HG03354 (cell line): ENCODE measurements around the gene COG2.
A peak's percentile ranks its signal among the peaks of the same experiment; 100 is the strongest.
"Not testable (repeated sequence)": the region's sequence is repeated elsewhere in the genome, so short reads cannot be mapped to it uniquely, and the experiment has no call there.

ENCODE experiments used
- ATAC-seq: cut with Tn5 transposase; IDR thresholded peaks from one replicate; pipeline ENCODE4 v1.9.1; 2021; ENCODE audit warnings: mild to moderate bottlenecking; ENCODE audit not compliant: unreplicated experiment, poor library complexity, severe bottlenecking

The COG2 gene, protein sequence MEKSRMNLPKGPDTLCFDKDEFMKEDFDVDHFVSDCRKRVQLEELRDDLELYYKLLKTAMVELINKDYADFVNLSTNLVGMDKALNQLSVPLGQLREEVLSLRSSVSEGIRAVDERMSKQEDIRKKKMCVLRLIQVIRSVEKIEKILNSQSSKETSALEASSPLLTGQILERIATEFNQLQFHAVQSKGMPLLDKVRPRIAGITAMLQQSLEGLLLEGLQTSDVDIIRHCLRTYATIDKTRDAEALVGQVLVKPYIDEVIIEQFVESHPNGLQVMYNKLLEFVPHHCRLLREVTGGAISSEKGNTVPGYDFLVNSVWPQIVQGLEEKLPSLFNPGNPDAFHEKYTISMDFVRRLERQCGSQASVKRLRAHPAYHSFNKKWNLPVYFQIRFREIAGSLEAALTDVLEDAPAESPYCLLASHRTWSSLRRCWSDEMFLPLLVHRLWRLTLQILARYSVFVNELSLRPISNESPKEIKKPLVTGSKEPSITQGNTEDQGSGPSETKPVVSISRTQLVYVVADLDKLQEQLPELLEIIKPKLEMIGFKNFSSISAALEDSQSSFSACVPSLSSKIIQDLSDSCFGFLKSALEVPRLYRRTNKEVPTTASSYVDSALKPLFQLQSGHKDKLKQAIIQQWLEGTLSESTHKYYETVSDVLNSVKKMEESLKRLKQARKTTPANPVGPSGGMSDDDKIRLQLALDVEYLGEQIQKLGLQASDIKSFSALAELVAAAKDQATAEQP

DNA sequence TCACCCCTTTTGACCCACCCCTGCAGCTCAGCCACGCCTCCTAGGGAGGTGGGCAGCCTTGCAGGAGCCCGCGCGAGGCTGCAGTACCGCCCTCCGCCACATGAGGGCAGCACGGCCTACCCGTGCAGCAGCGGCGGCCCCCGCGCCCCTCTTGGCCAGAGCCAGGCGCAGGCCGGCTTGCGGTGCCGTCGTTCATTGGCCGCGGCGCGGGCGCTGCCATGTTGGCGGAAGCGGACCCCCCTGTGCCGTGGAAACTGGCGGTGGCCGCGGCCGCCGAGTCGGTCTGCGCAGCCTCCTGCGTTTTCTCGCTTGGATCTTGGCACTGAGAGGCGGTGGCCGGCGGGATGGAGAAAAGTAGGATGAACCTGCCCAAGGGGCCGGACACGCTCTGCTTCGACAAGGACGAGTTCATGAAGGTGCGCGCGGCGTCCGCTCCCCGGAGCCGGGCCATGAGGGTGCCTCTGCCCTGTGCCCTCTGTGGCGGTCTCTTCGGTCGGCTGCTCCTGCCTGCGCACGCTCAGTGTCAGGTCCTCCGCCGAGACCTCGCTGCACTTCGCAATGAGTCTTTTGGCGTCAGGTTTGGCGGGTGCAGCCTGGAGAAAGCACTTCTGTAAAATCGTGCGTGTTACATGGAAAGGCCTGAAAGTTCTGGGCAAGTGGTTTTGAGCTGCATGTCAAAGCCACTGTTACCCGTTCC is at the start of gene COG2:
TSS of gene COG2 (plus strand) at position 219 of the 697 bp plus-strand sequence. CDS start at position 345, 126 bp downstream.
- ATAC-seq = peak; percentile 97

DNA sequence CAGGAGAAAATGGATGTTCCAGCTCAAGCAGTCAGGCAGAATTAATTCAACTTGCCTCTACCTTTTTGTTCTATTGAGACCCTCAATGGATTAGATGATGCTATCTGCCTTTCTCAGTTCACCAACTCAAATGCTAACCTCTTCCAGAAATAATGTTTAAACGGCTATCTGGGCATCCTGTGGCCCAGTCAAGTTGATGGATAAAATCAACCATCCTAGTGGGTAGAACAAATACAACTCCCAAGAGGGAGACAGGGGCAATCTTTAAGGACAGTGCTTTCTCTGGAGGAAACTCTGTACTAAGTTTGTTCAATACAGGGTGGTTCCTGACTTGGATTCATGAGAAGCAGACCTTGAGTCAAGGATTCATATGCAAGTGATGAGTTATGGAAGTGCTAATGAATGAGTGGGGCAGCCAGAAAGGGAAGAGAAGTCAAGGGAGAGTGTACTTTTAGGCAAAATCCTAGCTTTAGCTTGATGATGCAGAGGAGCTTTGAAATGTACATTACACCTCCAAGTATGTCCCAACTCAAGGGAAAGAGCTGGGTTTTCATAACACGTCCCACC is 49.4 kb upstream of the COG2 start:
- ATAC-seq = no peak

DNA sequence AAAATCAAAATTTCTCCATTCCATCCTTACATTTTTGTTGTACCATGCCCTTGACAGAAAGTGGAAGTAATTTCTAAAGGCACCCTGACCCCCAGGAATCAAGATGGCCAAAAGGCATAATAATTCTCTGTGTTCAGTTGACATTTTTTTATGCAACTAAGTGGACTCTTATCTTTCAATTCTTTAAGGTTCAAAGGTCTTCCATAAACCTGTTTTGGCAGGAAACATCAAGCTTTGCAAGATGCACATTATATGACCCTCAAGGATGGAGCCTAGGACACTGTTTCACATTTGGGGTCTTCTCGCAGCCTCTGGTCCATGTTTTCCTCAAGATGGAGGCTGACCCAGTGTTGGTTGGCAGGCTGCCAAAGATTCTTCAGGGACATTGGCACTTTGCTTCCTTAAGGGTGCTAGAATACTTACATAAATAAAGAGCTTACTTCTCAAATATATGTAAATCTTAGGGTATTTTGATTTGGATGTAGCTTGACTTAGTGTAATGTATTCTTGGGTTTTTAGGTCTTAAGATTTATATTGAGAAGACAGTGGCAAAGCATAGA is 48.0 kb upstream of the COG2 start:
- ATAC-seq = no peak

DNA sequence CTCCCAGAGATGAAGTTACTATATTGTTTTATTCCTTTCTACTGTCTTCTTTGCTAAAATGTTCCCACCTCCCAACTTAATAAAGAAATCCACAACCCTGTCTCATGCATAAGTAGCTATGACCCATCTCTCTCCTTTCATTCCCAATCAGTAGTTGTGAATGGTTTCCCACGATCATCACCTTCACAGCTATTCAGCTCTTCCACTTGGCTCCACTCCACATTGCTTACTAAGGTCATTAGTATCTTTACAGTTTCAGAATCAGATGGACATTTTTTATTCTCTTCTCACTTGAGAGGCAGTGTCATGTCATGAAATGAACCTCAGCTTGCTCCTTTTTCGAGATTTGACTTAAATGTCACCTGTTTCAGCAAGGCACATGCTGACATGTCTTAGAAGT is 47.1 kb upstream of the COG2 start:
- no peak for ATAC-seq

DNA sequence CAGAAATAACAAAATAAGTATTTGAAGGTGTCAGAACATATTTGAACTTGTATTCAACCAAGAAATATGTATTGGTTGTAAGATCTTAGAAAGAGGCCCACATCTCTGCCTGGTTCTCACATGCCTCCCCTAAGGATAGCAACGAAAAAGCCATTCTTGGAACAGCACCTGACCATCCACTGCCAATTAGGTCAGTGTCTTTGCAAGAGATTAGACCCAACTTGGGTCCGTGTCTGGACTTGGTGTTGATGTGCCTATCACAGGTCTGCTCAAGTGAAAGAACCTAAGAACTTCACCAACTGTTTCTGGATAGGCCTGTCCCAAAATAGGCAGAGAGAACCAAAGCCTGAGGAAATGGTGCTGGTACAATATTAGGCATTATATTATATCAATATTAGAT is 46.0 kb upstream of the COG2 start:
- no peak for ATAC-seq

DNA sequence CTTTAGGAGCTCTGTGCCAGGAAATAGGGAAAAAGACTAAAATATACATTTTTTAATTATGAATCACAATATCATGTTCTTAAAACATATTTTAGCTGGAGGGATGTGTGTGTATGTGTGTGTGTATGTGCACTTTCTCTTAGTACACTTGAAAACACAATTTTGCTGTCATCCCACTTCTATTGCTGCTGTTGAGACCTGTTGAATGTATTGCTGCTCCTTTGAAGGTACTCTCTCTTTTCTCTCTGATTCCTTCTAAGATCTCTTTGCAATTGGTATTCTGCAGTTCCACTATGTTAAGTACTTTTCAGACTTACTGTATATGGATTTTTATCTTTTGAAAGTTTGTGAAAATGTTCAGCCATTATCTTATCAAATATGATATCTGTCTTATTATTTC is 43.5 kb upstream of the COG2 start:
- no peak for ATAC-seq

DNA sequence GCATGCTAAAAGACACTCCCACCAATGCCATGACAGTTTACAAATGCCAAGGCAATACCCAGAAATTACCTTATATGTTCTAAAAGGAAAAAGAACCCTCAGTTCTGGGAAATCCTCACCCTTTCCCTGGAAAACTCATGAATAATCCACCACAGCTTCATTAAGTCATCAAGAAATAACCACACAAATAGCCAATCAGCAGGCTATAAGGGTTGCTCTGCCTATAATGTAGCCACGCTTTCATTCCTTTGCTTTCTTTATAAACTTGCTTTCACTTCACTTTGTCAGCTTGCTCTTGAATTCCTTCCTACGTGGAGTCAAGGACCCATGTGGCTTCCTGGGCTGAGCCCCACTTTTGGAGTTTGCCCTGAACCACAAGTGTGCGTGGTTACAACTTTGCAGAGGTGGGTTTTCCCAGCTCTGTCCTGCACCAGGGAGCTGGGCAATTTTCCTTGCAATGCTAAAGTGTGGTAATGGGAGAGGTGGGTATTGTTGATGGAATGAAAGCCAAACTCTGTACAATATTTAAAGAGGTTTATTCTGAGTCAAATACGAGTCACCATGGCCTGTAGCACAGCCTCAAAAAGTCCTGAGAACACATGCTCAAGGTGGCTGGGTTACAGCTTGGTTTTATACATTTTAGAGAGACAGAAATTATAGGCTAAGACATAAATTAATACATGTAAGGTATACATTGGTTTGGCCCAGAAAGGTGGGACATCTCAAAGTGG is 42.2 kb upstream of the COG2 start:
- no peak for ATAC-seq

DNA sequence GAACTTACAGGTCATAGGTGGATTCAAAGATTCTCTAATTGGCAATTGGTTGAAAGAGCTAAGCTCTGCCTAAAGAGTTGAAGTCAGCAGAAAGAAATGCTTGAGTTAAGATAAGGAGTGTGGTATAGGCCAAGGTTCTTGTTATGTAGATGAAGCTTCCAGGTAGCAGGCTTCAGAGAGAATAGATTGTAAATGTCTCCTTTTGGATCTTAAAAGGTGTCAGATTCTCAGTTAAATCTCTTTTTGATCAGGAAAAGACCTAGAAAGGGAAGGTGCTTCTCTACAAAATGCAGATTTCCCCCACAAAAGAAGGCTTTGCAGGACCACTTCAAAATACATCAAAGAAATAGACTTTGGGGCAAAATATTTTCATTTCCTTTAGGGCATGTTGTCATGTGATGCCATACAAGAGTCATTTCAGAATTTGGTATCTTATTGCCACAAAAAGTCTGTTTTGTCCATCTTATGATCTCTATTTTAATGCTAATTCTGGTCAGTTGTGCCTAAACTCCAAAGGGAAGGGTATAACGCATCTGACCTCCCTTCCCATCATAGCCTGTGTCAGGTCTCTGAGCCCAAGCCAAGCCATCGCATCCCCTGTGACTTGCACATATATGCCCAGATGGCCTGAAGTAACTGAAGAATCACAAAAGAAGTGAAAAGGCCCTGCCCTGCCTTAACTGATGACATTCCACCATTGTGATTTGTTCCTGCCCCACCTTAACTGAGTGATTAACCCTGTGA is 41.5 kb upstream of the COG2 start:
- not testable (repeated sequence) for ATAC-seq

DNA sequence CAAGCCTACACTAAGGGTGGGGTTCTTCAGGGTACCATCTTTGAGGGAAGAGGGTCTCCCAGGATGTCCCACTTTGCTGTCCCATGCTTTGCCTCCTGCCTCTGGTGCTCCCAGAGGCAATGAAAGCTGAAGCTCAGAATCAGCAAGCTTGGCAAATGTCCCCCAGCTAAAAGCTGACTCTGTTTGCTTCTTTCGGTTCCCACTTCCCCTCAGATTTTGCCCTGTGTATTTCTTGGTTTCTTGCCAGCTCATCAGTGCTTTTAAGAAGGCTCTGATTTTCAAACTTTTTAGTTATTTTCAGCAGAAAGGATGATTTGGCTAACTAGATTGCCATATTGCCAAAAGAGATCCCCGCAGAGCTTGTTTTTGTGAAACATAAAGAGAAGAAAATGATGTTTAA is 33.1 kb upstream of the COG2 start:
- ATAC-seq = no peak

DNA sequence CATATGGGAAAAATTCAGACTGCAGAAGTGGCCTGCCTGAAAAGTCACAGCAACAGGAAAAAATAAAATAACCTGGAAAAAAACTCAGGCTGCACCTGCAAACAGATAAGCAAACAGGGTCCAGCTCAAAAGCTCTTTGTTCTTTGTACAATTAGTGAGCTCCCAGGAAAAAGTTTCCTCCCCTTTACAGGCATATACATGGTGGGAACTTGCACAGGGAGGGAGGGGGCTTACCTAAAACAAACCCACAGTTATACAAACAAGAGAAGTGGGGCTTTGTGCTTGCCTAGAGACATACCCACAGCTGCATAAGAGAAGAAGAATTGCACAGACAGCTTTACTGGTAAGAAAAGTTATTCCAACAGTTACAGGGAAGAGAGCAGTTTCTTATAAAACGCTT is 31.7 kb upstream of the COG2 start:
- no peak for ATAC-seq

DNA sequence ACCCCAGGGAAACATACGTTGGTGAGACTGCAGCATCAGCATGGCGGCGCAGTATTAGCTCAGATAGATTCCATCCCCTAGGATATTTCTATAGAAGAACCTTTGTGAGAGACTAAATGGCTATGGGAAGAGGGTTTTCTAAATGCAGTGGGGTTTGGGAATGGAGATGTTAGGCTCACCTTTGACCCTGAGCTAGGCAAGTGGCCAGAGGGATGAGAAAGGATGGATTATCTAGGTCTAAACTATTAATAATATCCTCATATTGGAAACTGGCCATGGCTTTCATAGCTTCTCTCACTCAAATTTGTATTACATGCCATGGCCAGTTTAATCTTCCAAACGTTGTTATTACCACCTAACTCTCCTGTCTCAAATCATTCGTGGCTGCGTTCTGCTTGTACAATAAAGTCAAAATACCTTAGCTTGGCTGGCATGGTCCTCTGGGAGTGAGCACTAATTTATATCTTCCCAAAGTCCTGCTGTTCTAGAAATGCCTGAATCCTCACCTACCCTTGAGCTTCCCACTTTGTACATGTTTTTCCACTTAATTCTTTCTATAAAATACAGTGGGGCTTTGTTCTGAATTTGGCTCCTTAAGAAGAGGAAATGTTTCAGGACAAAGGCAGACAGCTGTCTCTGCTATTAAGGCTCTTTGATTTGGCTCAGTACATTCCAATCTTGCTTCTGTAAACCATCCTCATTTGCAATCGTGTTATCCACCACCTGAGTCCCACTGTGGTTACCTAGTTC is 31.0 kb upstream of the COG2 start:
- no peak for ATAC-seq

DNA sequence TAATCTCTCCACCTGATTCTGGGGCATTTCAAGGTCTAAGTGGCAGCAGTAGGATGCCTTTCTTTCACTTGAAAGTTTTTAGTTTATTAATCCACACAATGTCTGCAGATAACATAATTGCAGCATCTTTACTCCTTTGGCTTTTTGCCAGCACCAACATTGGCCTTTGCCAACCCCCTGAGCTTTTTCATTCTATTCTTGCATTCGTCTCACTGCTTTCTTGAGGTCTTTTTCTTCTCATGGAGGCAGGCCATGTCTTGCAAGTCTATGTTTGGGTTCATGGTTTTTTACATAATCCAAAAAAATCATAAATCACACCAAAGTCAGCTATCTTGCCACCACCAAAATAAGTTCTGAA is 30.4 kb upstream of the COG2 start:
- ATAC-seq = no peak

DNA sequence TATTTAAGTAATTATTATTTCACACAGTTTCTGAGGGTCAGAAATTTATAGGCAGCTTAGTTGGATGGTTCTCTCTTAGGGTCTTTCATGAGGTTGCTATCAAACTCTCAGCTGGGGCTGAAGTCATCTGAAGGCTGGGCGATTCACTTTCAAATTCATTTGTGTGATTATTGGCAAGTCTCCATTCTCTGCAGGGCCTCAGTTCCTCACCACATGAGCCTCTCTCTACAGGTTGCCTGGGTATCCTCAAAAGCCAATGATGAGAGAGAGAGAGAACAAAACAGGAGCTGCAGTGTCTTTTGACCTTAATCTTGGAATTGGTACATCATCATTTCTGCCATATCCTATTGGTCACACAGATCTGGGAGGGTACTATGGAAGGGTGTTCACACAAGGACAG is 29.6 kb upstream of the COG2 start:
- ATAC-seq = no peak

DNA sequence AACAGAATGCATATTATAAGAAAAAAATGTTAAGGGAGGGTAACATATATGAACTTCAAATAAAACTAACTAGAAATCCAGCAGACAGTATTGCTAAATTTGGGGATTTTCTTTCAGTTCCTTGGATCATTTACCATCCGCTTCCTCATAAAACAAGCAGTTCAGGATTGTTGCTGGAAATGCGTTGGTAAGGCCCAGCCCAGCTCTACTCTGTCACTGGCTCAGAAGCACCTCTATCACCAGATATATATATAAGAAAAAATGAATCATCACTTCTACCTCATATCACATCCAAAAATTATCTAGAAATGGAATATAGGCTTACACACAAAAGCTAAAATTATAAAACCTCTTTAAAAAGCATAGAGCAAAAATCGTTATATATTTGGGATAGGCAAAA is 28.2 kb upstream of the COG2 start:
- ATAC-seq = no peak

DNA sequence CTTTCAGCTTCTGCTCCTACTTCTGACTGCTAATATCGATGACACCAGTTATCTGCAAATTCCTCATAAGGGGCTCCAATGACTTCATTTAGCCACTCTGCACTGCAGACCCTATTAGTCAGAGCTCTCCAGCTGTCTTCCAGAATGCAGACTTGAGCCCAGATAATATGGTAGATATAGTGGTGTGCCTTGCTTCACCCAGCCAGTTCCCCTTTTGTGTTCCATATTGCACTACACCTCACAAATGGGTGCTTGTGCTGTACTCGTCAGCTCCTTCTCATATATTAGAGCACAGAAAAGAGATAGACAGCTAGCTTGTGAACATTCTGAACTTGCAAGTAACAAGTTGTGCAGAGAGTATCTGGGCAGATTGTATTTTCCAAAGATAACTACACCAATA is 23.7 kb upstream of the COG2 start:
- no peak for ATAC-seq

DNA sequence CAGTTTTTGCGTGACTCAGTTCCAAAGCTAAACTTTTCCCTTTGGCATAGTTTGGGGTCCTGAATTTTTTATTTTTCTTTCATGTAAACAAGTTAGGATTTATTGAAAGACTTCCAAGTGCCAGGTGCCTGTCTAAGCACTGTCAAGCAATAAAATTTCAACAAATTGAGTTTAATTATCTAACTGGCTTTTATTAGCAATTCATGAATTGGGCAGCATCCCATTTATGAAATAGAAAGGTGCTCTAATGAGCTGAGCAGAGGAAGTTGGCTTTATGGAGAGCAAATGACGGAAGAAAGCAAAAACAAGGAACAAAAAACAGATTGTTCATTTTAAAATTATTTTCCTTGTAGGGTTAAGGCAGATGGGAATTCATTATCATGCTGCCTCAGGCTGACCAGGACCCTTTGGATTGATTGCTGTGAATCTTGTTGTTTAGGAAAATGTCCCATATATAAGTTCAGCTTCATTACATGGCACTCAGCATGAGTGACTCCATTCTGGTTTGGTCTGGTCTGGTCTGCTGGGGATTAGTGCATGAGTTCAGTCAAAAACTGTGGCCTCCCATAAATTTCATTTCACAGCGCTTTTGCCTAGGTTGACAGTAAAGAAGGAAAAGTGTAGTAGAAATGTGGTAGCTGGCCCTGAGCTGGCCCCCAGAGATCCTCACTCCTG is 21.5 kb upstream of the COG2 start:
- ATAC-seq = no peak

DNA sequence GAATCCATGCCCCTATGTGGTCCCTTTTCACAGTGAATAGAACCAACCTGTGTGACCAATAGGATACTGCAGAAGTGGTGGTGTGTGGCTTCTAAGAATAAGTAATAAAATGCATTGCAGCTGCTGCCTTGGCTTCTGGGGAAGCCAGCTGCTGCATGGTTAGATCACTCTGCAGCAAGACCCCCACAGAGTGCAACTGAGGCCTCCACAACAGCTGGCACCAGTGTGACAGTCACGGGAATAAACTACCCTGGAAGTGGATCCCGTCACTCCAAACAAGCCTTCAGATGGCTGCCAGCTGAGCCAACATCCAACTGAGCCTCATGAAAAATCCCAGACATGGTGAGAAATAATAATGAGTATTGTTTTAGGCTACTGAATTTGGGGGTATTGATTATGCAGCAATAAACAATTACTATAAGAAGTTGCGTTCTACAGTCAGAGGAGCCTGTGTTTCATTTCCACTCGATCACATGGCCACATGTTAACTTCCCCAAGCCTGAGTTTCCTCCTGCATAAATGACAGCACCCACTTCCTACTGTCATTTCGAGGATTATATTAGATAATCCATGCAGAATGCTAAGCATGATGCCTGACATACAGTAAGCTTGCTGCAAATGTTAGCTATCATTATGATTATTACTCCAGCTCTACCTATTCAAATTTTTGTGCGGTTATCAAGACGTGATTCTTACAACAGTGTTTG is 20.8 kb upstream of the COG2 start:
- ATAC-seq = no peak
